Caco-2 (cell line): ENCODE results near the gene OR1L6. TPM values are rescaled to one million over a fixed set of nuclear protein-coding genes. Genes with fewer than 3 reads are reported as not detected.

Experiments
- BruUV-seq: library from RNA; stranded (reverse); fragments of 400-500 nt; replicated peaks from 2 replicates; lab custom pipeline; 2021; lab: Mats Ljungman, UMichigan
- CTCF ChIA-PET: fragments of 300-600 bp; sonication (Branson Sonifier 250); formaldehyde crosslinking; loops from one replicate; lab custom pipeline; 2022; ENCODE audit warnings: antibody characterized with exemption; lab: Charles Lee
- POLR2A ChIA-PET: fragments of 300-600 bp; sonication (Branson Sonifier 250); formaldehyde crosslinking; loops from one replicate; lab custom pipeline; 2022; ENCODE audit warnings: antibody characterized with exemption; lab: Charles Lee
- DNase-seq, 2 experiments: peaks; one replicate each; pipeline versions ENCODE4 v3.0.0 to v3.0.0-alpha.2; 2020 to 2022
- H3K27me3 ChIP-seq: replicated peaks from 2 replicates; pipeline ENCODE4 v1.6.0; 2011; ENCODE audit warnings: low read length; ENCODE audit not compliant: control insufficient read depth, insufficient read depth
- H3K36me3 ChIP-seq: 2 replicates; pipeline ENCODE4 v1.5.1; 2011; ENCODE audit warnings: low read length; ENCODE audit not compliant: control insufficient read depth, insufficient read depth
- H3K4me1 ChIP-seq: fragments of 250-450 bp; sonication (Bioruptor Pico); 2 replicates; pipeline ENCODE4 v1.5.1; 2020; ENCODE audit warnings: mild to moderate bottlenecking
- H3K4me3 ChIP-seq: 2 replicates; pipeline ENCODE4 v1.5.1; 2011; ENCODE audit warnings: low read depth, mild to moderate bottlenecking, control low read depth, low read length
- H3K9me3 ChIP-seq: fragments of 250-450 bp; sonication (Bioruptor Pico); 2 replicates; pipeline ENCODE4 v1.5.1; 2020; ENCODE audit warnings: mild to moderate bottlenecking, moderate library complexity
- H3K27ac Mint-ChIP-seq: one replicate; pipeline ENCODE4 v1.8.0; 2022; ENCODE audit warnings: mixed read lengths; ENCODE audit not compliant: unreplicated experiment
- H3K27me3 Mint-ChIP-seq: one replicate; pipeline ENCODE4 v1.8.0; 2022; ENCODE audit warnings: mixed read lengths; ENCODE audit not compliant: insufficient read depth, unreplicated experiment
- H3K36me3 Mint-ChIP-seq: one replicate; pipeline ENCODE4 v1.8.0; 2022; ENCODE audit warnings: mild to moderate bottlenecking, mixed read lengths; ENCODE audit not compliant: insufficient read depth, unreplicated experiment
- H3K4me1 Mint-ChIP-seq: one replicate; pipeline ENCODE4 v1.8.0; 2022; ENCODE audit warnings: low read depth, mixed read lengths; ENCODE audit not compliant: unreplicated experiment
- H3K4me3 Mint-ChIP-seq: one replicate; pipeline ENCODE4 v1.8.0; 2022; ENCODE audit warnings: mild to moderate bottlenecking, moderate library complexity, mixed read lengths; ENCODE audit not compliant: unreplicated experiment
- H3K9me3 Mint-ChIP-seq: one replicate; pipeline ENCODE4 v1.8.0; 2022; ENCODE audit warnings: mixed read lengths; ENCODE audit not compliant: unreplicated experiment
- CTCF ChIP-seq, 2 experiments: fragments of 200-600 bp in 1 of 2; IDR thresholded peaks; 1 replicate in 1 of 2; 2 replicates in 1 of 2; pipeline versions ENCODE4 v1.5.1 to v1.8.0; 2011 to 2022; ENCODE audit warnings: antibody characterized with exemption in 1 of 2, control low read depth in 1 of 2, inconsistent platforms in 1 of 2, low read depth in 1 of 2, low read length in 1 of 2, mild to moderate bottlenecking in 1 of 2, moderate library complexity in 1 of 2; ENCODE audit not compliant: insufficient read depth in 1 of 2, severe bottlenecking in 1 of 2, unreplicated experiment in 1 of 2
- intact Hi-C: fragments of 100-400 bp; cut with micrococcal nuclease; formaldehyde crosslinking; loops from one replicate; pipeline ENCODE4 v1.10.0; 2022; ENCODE audit not compliant: unreplicated experiment
- total RNA-seq: library from RNA; stranded (reverse); gene quantifications from 2 replicates; pipeline ENCODE4 v1.2.3, GENCODE V29; 2022

The OR1L6 gene
- total RNA-seq, 1 experiment from 2014 or later: not detected

GRCh38 chr9:122785269-122785668, 43.2 kb downstream of the OR1L6 start:
- ChIA-PET CTCF (no interaction called here), POLR2A (no interaction called here)
- no peak overlapping the region for H3K4me3 Mint-ChIP-seq
- H3K4me1 ChIP-seq: peaks cover 14% of the 10 kb centered on the region
- H3K36me3 Mint-ChIP-seq: no peaks in the 10 kb centered on the region
- H3K36me3 ChIP-seq: no peaks in the 10 kb centered on the region
- H3K4me3 ChIP-seq: no peak overlapping the region
- H3K27ac Mint-ChIP-seq: no peak overlapping the region
- no peaks in the 10 kb centered on the region; the same call in 1 of the 2 replicates for H3K9me3 ChIP-seq
- no peak for DNase-seq
- TF ChIP-seq CTCF (IDR thresholded peaks at IDR 0.05; ENCODE audit: insufficient read depth in 1 of 2, low read depth in 1 of 2, low read length in 1 of 2, severe bottlenecking in 1 of 2, unreplicated experiment in 1 of 2): no peak
- no TSS peak for BruUV-seq
- no peaks in the 10 kb centered on the region for H3K27me3 ChIP-seq
- intact Hi-C loops: no loop called here
- H3K27me3 Mint-ChIP-seq: no peaks in the 10 kb centered on the region
- H3K9me3 Mint-ChIP-seq: peaks cover 11% of the 10 kb centered on the region
- H3K4me1 Mint-ChIP-seq: peaks cover 7% of the 10 kb centered on the region

GRCh38 chr9:122786338-122786737, 44.2 kb downstream of the OR1L6 start:
- Mint-ChIP-seq H3K27me3 (no peaks in the 10 kb centered on the region), H3K36me3 (no peaks in the 10 kb centered on the region), H3K4me1 (peaks cover 7% of the 10 kb centered on the region), H3K9me3 (peaks cover 11% of the 10 kb centered on the region), H3K27ac (no peak overlapping the region), H3K4me3 (no peak overlapping the region)
- intact Hi-C loops: no loop called here
- BruUV-seq: no TSS peak
- no peak overlapping the region for H3K4me3 ChIP-seq
- no peak for DNase-seq
- no peaks in the 10 kb centered on the region for H3K36me3 ChIP-seq
- no peaks in the 10 kb centered on the region for H3K27me3 ChIP-seq
- H3K4me1 ChIP-seq: peaks cover 14% of the 10 kb centered on the region
- TF ChIP-seq CTCF (IDR thresholded peaks at IDR 0.05; ENCODE audit: insufficient read depth in 1 of 2, low read depth in 1 of 2, low read length in 1 of 2, severe bottlenecking in 1 of 2, unreplicated experiment in 1 of 2): no peak
- ChIA-PET CTCF (no interaction called here), POLR2A (no interaction called here)
- H3K9me3 ChIP-seq: no peaks in the 10 kb centered on the region; the same call in 1 of the 2 replicates

- H3K27ac Mint-ChIP-seq: no peak within 1 kb of the TSS
- H3K4me3 Mint-ChIP-seq: no peak within 1 kb of the TSS
- no peaks in the 10 kb centered on the region for H3K36me3 ChIP-seq
- no TSS peak for BruUV-seq
- H3K4me1 ChIP-seq: peaks cover 14% of the 10 kb centered on the region
- DNase-seq: no peak
- intact Hi-C loops: no loop called here
- no peaks in the 10 kb centered on the region for H3K27me3 Mint-ChIP-seq
- H3K4me3 ChIP-seq: no peak within 1 kb of the TSS
- no peaks in the 10 kb centered on the region for H3K9me3 ChIP-seq
- TF ChIP-seq CTCF (IDR thresholded peaks at IDR 0.05; ENCODE audit: insufficient read depth in 1 of 2, low read depth in 1 of 2, low read length in 1 of 2, severe bottlenecking in 1 of 2, unreplicated experiment in 1 of 2): no peak
- no peaks in the 10 kb centered on the region for H3K36me3 Mint-ChIP-seq
- POLR2A ChIA-PET: no interaction called here
- CTCF ChIA-PET: interaction anchor here (0.6 kb wide), 1 partner anchor 34 kb away, joined by 4 read pairs; no protein-coding TSS in a partner anchor
- peaks cover 7% of the 10 kb centered on the region for H3K4me1 Mint-ChIP-seq
- no peaks in the 10 kb centered on the region for H3K9me3 Mint-ChIP-seq
- H3K27me3 ChIP-seq: no peaks in the 10 kb centered on the region
These were observed 46.7 kb downstream of the OR1L6 start, which contains the start of gene OR5C1 for GRCh38 chr9:122788831-122789230. TSS of gene OR5C1 (plus strand) at chr9:122788933. CDS start at chr9:122788933, 0 bp downstream.
